SU-DHL-6 (cell line): ENCODE results near the gene ITPR3.
A peak's percentile ranks its signal among the peaks of the same experiment; 100 is the strongest.

Source experiments
- H2AFZ ChIP-seq: fragments of 200-600 bp; sonication (generic); 2 replicates; pipeline ENCODE4 v1.6.1; 2014; ENCODE audit warnings: low read depth, mild to moderate bottlenecking, moderate library complexity, mixed read lengths, antibody characterized with exemption, low read length; ENCODE audit not compliant: severe bottlenecking
- H3F3A ChIP-seq: fragments of 200-600 bp; shearing (Covaris generic); 2 replicates; pipeline ENCODE4 v1.6.0; 2016; ENCODE audit warnings: antibody characterized with exemption, mild to moderate bottlenecking; ENCODE audit not compliant: insufficient read depth
- H3K27ac ChIP-seq: fragments of 200-600 bp; sonication (generic); 2 replicates; pipeline ENCODE4 v1.5.1; 2016; ENCODE audit warnings: low read depth, mild to moderate bottlenecking, low read length, moderate library complexity, mixed read lengths
- H3K27me3 ChIP-seq: fragments of 200-600 bp; sonication (generic), shearing (Covaris generic); 2 replicates; pipeline ENCODE4 v1.6.0; 2014; ENCODE audit warnings: mild to moderate bottlenecking, low read length
- H3K36me3 ChIP-seq: fragments of 200-600 bp; sonication (generic); 2 replicates; pipeline ENCODE4 v1.6.1; 2014; ENCODE audit warnings: mild to moderate bottlenecking, low read length, mixed read lengths
- H3K4me2 ChIP-seq: fragments of 300-600, 200-600 bp; shearing (Covaris generic), sonication (generic); 2 replicates; pipeline ENCODE4 v1.6.0; 2014; ENCODE audit warnings: low read length, low read depth, mild to moderate bottlenecking; ENCODE audit not compliant: poor library complexity, severe bottlenecking
- H3K4me3 ChIP-seq: fragments of 200-600 bp; sonication (generic); 2 replicates; pipeline ENCODE4 v1.5.1; 2014; ENCODE audit warnings: antibody characterized with exemption, low read length, mild to moderate bottlenecking, mixed read lengths; ENCODE audit not compliant: insufficient read depth, poor library complexity, severe bottlenecking
- H3K79me2 ChIP-seq: fragments of 200-600 bp; sonication (generic); 2 replicates; pipeline ENCODE4 v1.6.1; 2014; ENCODE audit warnings: mild to moderate bottlenecking, low read length, moderate library complexity; ENCODE audit not compliant: insufficient read depth
- H3K9ac ChIP-seq: fragments of 200-600 bp; sonication (generic); 2 replicates; pipeline ENCODE4 v1.7.0; 2014; ENCODE audit warnings: mild to moderate bottlenecking, low read length
- H3K9me2 ChIP-seq: fragments of 200-600 bp; sonication (generic); replicated peaks from 2 replicates; pipeline ENCODE4 v1.6.1; 2014; ENCODE audit warnings: low read length; ENCODE audit not compliant: insufficient read depth
- H3K9me3 ChIP-seq: fragments of 200-600 bp; sonication (generic); 2 replicates; pipeline ENCODE4 v1.6.1; 2014; ENCODE audit warnings: low read length, mixed read lengths; ENCODE audit not compliant: insufficient read depth
- H4K20me1 ChIP-seq: fragments of 200-600 bp; sonication (generic); 2 replicates; pipeline ENCODE4 v1.6.1; 2014; ENCODE audit warnings: low read depth, mild to moderate bottlenecking, antibody characterized with exemption, low read length, moderate library complexity, mixed read lengths
- CTCF ChIP-seq: fragments of 200-600 bp; sonication (generic); IDR thresholded peaks from one replicate; pipeline ENCODE4 v1.5.1; 2017; ENCODE audit warnings: antibody characterized with exemption, mild to moderate bottlenecking, low read length, moderate library complexity; ENCODE audit not compliant: insufficient read depth, poor library complexity, severe bottlenecking
- EZH2phosphoT487 ChIP-seq: fragments of 200-600 bp; sonication (generic), shearing (Covaris generic); conservative IDR thresholded peaks from 2 replicates; pipeline ENCODE4 v1.6.1; 2018; ENCODE audit warnings: mild to moderate bottlenecking, antibody characterized with exemption, low read length, moderate library complexity, mixed read lengths

The ITPR3 gene

DNA sequence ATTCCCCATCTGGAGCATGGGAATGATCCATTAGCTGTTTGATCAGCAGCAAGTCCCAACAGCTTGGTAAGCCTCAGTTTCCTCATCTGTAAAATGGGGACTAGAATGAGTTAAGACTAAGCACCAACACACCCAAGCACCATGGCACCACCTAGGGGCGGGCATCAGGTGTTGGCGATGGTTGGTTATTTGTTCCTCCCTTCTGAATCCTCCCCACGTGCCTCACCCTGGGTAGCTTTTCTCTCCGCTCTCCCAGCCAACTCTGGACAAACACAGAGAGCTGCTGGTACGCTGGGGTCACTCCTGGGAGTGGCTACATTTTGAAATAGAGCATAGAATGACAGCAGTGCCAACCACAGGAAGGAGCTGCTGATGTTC, 13.3 kb upstream of the ITPR3 start:
- peak overlapping the region; percentile 7 for H3K4me2 ChIP-seq
- H3K9me2 ChIP-seq: no peaks in the 10 kb centered on the region
- TF ChIP-seq EZH2phosphoT487 (no peak), CTCF (peak; percentile 96)
- H3K9me3 ChIP-seq: no peaks in the 10 kb centered on the region
- no peak overlapping the region for H3K4me3 ChIP-seq
- no peaks in the 10 kb centered on the region for H4K20me1 ChIP-seq
- H3K9ac ChIP-seq: 0 out of 2 replicates have a peak overlapping the region, but pooled peaks have one; percentile 9
- no peaks in the 10 kb centered on the region for H3K36me3 ChIP-seq
- no peak overlapping the region for H3K27ac ChIP-seq
- no peaks in the 10 kb centered on the region for H3K27me3 ChIP-seq
- no peaks in the 10 kb centered on the region for H3K79me2 ChIP-seq
- peak overlapping the region; percentile 30 for H2AFZ ChIP-seq
- H3F3A ChIP-seq: no peaks in the 10 kb centered on the region

GRCh38 chr6:33609019-33609418, 12.1 kb upstream of the ITPR3 start:
- Histone ChIP-seq H3K79me2 (no peaks in the 10 kb centered on the region), H3K36me3 (no peaks in the 10 kb centered on the region), H2AFZ (no peak overlapping the region), H3K27ac (no peak overlapping the region), H3K9me3 (no peaks in the 10 kb centered on the region), H3F3A (no peaks in the 10 kb centered on the region), H3K4me2 (no peak overlapping the region), H3K9ac (no peak overlapping the region), H3K27me3 (no peaks in the 10 kb centered on the region), H3K9me2 (no peaks in the 10 kb centered on the region), H4K20me1 (no peaks in the 10 kb centered on the region), H3K4me3 (no peak overlapping the region)
- no peak for TF ChIP-seq CTCF

- Histone ChIP-seq H2AFZ (no peak overlapping the region), H3K79me2 (no peaks in the 10 kb centered on the region), H3K27me3 (no peaks in the 10 kb centered on the region), H4K20me1 (no peaks in the 10 kb centered on the region), H3K4me3 (no peak overlapping the region), H3K9me3 (no peaks in the 10 kb centered on the region), H3F3A (no peaks in the 10 kb centered on the region), H3K36me3 (no peaks in the 10 kb centered on the region), H3K27ac (no peak overlapping the region), H3K9ac (no peak overlapping the region), H3K9me2 (no peaks in the 10 kb centered on the region), H3K4me2 (no peak overlapping the region)
- no peak for TF ChIP-seq CTCF
- no peak for TF ChIP-seq EZH2phosphoT487
These were observed 11.6 kb upstream of the ITPR3 start for GRCh38 chr6:33609528-33609927.

GRCh38 chr6:33610067-33610466, 11.1 kb upstream of the ITPR3 start:
- TF ChIP-seq EZH2phosphoT487: no peak
- no peak for TF ChIP-seq CTCF
- no peaks in the 10 kb centered on the region for H3K36me3 ChIP-seq
- H3K27ac ChIP-seq: no peak overlapping the region
- no peaks in the 10 kb centered on the region for H3K27me3 ChIP-seq
- no peak overlapping the region for H3K4me2 ChIP-seq
- H4K20me1 ChIP-seq: no peaks in the 10 kb centered on the region
- H3F3A ChIP-seq: no peaks in the 10 kb centered on the region
- H3K79me2 ChIP-seq: no peaks in the 10 kb centered on the region
- no peak overlapping the region for H2AFZ ChIP-seq
- no peak overlapping the region for H3K9ac ChIP-seq
- no peaks in the 10 kb centered on the region for H3K9me3 ChIP-seq
- H3K4me3 ChIP-seq: no peak overlapping the region
- no peaks in the 10 kb centered on the region for H3K9me2 ChIP-seq
